Fibroblast of the aortic adventitia (primary cell): ENCODE results near the gene PPP1R13B. TPM values are rescaled to one million over a fixed set of nuclear protein-coding genes. Genes with fewer than 3 reads are reported as not detected.

Source experiments
- DNase-seq: peaks from one replicate; pipeline ENCODE4 v3.0.0-alpha.2; 2010; ENCODE audit warnings: low read depth
- H3K4me3 ChIP-seq: 2 replicates; pipeline ENCODE4 v1.5.1; 2011; ENCODE audit warnings: low read depth, mild to moderate bottlenecking, control low read depth, low read length, moderate library complexity
- total RNA-seq: library from RNA; depleted of rRNA; stranded (reverse); fragments of >200 nt; gene quantifications from 2 replicates; pipeline ENCODE4 v1.2.3, GENCODE V29; 2012; ENCODE audit warnings: low replicate concordance
- TF ChIP-seq, protein P1 (sequence below): IDR thresholded peaks from 2 replicates; pipeline ENCODE4 v1.5.1; 2011; ENCODE audit warnings: mild to moderate bottlenecking, low read length, control low read depth, inconsistent platforms; ENCODE audit not compliant: insufficient read depth

Gene PPP1R13B
- total RNA-seq, 1 donor = 1.2 TPM

DNA sequence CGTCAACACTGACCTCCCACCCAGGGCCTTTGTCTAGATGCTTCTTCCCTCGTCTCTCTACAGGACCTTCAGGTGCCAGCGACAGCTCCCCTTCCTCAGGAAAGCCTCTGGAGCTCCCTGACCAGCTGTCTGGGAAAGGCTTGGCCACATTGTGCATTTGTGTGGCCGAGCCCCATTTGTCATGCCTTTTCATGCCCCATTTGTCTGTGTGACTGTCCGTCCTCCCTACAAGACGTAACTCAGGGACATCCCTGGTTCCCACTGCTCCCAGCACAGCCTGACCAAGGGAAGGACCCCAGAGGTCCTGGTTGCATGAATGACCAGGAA lies 107.9 kb downstream of the PPP1R13B start:
- no peak for DNase-seq
- TF ChIP-seq, protein P1, sequence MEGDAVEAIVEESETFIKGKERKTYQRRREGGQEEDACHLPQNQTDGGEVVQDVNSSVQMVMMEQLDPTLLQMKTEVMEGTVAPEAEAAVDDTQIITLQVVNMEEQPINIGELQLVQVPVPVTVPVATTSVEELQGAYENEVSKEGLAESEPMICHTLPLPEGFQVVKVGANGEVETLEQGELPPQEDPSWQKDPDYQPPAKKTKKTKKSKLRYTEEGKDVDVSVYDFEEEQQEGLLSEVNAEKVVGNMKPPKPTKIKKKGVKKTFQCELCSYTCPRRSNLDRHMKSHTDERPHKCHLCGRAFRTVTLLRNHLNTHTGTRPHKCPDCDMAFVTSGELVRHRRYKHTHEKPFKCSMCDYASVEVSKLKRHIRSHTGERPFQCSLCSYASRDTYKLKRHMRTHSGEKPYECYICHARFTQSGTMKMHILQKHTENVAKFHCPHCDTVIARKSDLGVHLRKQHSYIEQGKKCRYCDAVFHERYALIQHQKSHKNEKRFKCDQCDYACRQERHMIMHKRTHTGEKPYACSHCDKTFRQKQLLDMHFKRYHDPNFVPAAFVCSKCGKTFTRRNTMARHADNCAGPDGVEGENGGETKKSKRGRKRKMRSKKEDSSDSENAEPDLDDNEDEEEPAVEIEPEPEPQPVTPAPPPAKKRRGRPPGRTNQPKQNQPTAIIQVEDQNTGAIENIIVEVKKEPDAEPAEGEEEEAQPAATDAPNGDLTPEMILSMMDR = no peak
- no peak overlapping the region for H3K4me3 ChIP-seq

DNA sequence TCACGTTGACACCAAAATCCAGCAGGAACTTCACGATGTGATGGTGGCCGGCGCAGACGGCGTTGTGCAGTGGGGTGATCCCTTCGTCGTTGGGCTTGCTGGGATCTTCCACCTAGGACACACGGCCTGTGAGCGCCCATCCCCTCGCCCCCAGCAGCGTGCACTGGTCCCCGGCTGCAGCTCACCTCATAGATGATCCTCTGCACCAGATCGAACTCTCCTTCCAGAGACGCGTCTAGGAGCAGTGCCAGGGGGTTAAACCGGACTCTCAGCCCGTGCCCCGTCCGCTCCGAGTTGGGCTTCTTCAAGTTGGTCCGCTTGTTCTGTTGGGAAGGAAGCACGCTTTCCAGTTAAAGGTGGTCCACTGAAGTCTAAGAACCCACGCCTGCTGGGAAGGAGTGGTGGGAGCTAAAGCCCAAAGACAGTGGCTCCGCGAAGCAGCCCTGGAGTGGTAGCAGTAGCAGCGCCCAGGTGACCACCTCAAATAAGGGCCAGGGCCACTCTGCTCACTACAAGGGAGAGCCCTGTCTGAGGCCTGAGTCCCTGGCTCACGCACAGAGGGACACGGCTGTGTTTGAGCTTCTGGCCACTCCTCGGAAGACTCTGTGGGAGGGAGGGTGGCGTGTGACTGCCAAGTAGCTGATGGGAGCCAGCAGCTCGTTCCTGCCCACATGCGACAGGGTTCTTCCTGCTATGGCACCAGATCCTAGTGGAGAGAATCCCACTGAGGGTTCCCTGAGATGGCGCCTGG lies 108.5 kb downstream of the PPP1R13B start:
- no peak overlapping the region for H3K4me3 ChIP-seq
- DNase-seq = no peak
- TF ChIP-seq, protein P1 = no peak

DNA sequence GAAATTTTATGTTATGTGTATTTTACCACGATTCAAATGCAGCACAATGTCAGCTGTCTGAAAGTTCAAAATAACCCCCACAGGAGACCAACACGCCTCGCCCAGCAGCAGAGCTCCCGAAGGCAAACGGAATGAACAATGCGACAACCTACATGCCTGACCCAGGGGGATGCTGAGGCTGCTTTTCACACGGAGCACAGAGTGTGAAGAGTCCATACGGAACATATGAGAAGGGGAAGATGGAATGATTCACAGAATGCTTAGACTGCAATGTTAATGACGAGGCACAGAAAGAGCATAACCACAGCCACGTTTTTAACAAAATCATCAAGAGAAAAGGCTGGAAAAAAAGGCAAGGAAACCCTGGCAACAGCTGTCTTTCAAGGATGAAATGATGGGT lies 109.2 kb downstream of the PPP1R13B start:
- TF ChIP-seq, protein P1 = no peak
- DNase-seq = no peak
- H3K4me3 ChIP-seq = no peak overlapping the region

DNA sequence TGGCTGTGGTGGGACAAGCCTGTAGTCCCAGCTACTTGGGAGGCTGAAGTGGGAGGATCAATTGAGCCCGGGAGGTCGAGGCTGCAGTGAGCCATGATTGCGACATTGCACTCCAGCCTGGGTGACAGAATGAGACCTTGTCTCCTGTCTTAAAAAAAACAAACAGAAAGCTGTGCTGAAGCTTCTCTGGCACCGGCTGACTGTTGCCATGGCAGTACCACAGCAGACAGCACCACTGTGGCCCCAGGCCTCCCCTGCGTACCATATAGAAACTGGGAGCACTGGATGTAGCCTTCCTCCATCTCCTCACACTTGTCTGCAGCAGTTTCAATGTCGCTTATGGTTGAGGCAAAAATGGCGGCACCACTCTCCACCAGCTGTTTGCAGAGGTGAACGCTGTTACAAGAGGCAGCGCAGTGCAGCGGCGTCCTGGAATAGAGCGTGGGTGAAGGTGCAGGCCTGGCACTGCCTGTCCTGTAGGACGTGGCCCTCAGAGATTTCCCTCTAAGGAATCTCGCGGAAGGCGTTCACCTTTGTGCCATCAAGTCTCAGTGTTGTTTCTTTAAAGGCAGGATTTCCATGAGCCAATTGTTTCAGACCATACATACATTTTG lies 109.8 kb downstream of the PPP1R13B start:
- no peak overlapping the region for H3K4me3 ChIP-seq
- no peak for DNase-seq
- TF ChIP-seq, protein P1 = no peak

DNA sequence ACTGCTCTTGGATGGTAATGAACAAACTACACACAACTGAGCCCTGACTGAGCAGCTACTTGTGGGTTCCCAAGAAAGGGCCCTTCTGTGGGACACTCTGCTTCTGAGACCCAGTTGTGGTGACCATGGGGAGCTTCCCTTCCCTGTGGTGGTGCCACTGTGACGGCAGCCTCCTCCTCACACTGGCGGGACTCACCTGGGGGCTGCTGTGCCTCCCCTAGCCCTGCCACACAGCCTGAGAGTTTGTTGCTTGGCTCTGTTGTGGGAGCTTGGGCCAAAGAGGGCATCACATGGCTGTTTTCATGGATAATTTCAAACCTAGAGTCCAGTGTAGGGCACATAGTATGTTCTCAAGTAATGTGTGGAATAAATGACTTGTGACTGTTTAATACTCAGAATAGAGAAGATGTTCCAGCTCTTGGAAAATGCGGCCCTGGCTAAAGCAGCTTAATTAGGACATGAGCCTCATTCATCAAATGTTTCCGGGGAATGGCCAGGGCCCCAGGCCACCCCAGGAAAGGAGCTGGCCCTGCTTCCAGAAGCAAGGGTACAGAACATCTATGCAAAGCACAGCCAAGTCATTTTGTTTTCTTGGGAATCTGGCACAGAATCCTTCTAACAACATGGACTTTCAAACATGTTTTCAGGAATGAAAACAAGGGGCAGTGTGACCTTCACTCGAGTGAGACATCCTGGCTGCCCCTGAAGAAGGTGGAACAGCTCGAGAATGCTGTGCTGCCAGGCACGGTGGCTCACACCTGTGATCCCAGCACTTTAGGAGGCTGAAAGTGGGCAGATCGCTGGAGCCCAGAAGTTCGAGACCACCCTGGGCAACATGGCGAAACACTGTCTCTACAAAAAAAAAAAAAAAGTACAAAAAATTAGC lies 110.6 kb downstream of the PPP1R13B start:
- H3K4me3 ChIP-seq = no peak overlapping the region
- no peak for DNase-seq
- TF ChIP-seq, protein P1 = no peak

DNA sequence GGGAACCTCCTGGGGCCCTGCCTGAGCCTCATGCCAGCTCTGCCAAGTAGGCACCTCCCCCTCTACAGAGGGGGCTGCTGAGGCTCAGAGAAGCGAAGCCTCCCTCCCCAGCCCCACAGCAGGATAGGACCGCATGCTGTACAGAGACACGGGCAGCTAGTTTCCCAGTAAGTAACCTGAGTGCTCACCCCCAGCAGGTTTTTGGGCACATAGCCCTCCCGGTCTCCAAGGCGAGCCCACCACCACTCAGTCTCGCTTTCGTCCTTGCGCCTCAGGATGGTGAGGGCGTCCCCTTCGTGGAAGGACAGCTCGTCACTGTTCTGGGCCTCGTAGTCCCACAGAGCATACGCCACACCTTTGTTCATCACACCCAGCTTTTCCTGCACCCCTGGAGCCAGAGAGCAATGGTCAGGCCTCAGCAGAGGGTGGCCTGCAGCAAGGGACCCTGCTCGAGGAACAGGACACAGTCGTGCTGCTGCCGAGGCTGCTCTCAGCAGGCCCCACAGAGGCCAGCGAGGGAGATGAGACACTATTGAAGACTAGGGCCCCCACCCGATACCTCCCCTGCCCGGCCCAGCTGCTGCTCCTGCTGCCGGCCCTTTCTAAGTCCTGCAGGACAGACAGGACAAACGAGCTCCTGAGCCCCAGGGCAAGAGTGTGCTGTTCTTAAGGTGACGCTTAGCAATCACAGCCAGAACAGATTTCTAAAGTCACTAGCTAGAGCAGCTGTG lies 111.4 kb downstream of the PPP1R13B start:
- no peak overlapping the region for H3K4me3 ChIP-seq
- no peak for DNase-seq
- TF ChIP-seq, protein P1 = no peak
